ENCODE results near the gene CFL1. TPM values are rescaled to one million over a fixed set of nuclear protein-coding genes. Genes with fewer than 3 reads are reported as not detected.
A peak's percentile ranks its signal among the peaks of the same experiment; 100 is the strongest.
"Not testable (repeated sequence)": the region's sequence is repeated elsewhere in the genome, so short reads cannot be mapped to it uniquely, and the experiment has no call there.

CFL1 gene
- total RNA-seq, 5 donors from 2014 or later (not counting 1 experiment from before 2014, with no cell fraction given), result 584 to 761 (median 636) TPM

GRCh38 chr11:65849771-65850216 lies 8.2 kb downstream of the CFL1 start:
- H3K4me3 ChIP-seq (ENCODE audit: control insufficient read depth in 1 of 2, extremely low read depth in 1 of 2, low read length in 1 of 2), result no peak overlapping the region
- H3K27me3 Mint-ChIP-seq, result no peaks in the 10 kb centered on the region
- H3K4me1 Mint-ChIP-seq, result peaks cover 16 to 20% (median 19%) of the 10 kb centered on the region in 3 donors
- ChIA-PET POLR2A (no interaction called here), CTCF (interaction anchor here in 1 of 2 donors (0.7 to 1.0 kb wide), 2 partner anchors 10 to 126 kb away, joined by 4 to 5 read pairs; partner anchors contain the start of gene MUS81)
- DNase-seq (no peak), ATAC-seq (replicated peaks in 1 of 4) (no peak)
- H3K36me3 Mint-ChIP-seq, result peaks cover 29% of the 10 kb centered on the region
- no peak overlapping the region for H3K27ac ChIP-seq (ENCODE audit: low read length)
- 84% methylated on average over 10 of the region's 16 CpGs for WGBS (ENCODE audit: insufficient coverage)
- H3K27me3 ChIP-seq (replicated peaks in 1 of 2; ENCODE audit: control insufficient read depth in 2 of 2, extremely low read depth in 1 of 2, insufficient read depth in 2 of 2, low read length in 1 of 2), result no peaks in the 10 kb centered on the region
- no peak overlapping the region for H3K4me3 Mint-ChIP-seq
- peak overlapping the region in 1 of 2 donors; percentile 39 for H3K27ac Mint-ChIP-seq
- no peaks in the 10 kb centered on the region for H3K9me3 Mint-ChIP-seq
- no peaks in the 10 kb centered on the region for H3K9me3 ChIP-seq
- H3K36me3 ChIP-seq (ENCODE audit: control insufficient read depth in 2 of 2, extremely low read depth in 1 of 2, insufficient read depth in 1 of 2, low read length in 1 of 2), result peaks cover 13 to 43% of the 10 kb centered on the region in 2 donors
- H3K4me1 ChIP-seq (ENCODE audit: control insufficient read depth in 1 of 2, extremely low read depth in 1 of 2, insufficient read depth in 2 of 2, low read length in 2 of 2), result peaks cover 0 to 18% of the 10 kb centered on the region in 2 experiments

- Histone ChIP-seq H3K9me3 (no peaks in the 10 kb centered on the region), H3K4me3 (ENCODE audit: control insufficient read depth in 1 of 2, extremely low read depth in 1 of 2, low read length in 1 of 2) (no peak overlapping the region), H3K4me1 (ENCODE audit: control insufficient read depth in 1 of 2, extremely low read depth in 1 of 2, insufficient read depth in 2 of 2, low read length in 2 of 2) (peaks cover 0 to 14% of the 10 kb centered on the region in 2 experiments), H3K27me3 (replicated peaks in 1 of 2; ENCODE audit: control insufficient read depth in 2 of 2, extremely low read depth in 1 of 2, insufficient read depth in 2 of 2, low read length in 1 of 2) (no peaks in the 10 kb centered on the region), H3K27ac (ENCODE audit: low read length) (no peak overlapping the region), H3K36me3 (ENCODE audit: control insufficient read depth in 2 of 2, extremely low read depth in 1 of 2, insufficient read depth in 1 of 2, low read length in 1 of 2) (peaks cover 10 to 39% of the 10 kb centered on the region in 2 donors)
- H3K27ac Mint-ChIP-seq, result peak overlapping the region; percentile 39 to 57
- peaks cover 24% of the 10 kb centered on the region for H3K36me3 Mint-ChIP-seq
- H3K9me3 Mint-ChIP-seq, result no peaks in the 10 kb centered on the region
- DNase-seq, result no peak
- peaks cover 12 to 16% (median 15%) of the 10 kb centered on the region in 3 donors for H3K4me1 Mint-ChIP-seq
- ChIA-PET POLR2A (no interaction called here), CTCF (interaction anchor here in 1 of 2 donors (0.7 to 1.0 kb wide), 2 partner anchors 11 to 126 kb away, joined by 4 to 5 read pairs; partner anchors contain the start of gene MUS81)
- ATAC-seq (replicated peaks in 1 of 4), result no peak
- 91% methylated on average over 7 of the region's 8 CpGs for WGBS (ENCODE audit: insufficient coverage)
- no peaks in the 10 kb centered on the region for H3K27me3 Mint-ChIP-seq
- H3K4me3 Mint-ChIP-seq, result no peak overlapping the region
These were observed 8.6 kb downstream of the CFL1 start for GRCh38 chr11:65849366-65849765.

- not testable (repeated sequence) for H3K27ac ChIP-seq (ENCODE audit: low read length); H3K9me3 ChIP-seq; DNase-seq; H3K9me3 Mint-ChIP-seq; ATAC-seq (replicated peaks in 1 of 4); H3K4me1 ChIP-seq (ENCODE audit: control insufficient read depth in 1 of 2, extremely low read depth in 1 of 2, insufficient read depth in 2 of 2, low read length in 2 of 2); H3K4me1 Mint-ChIP-seq; H3K4me3 ChIP-seq (ENCODE audit: control insufficient read depth in 1 of 2, extremely low read depth in 1 of 2, low read length in 1 of 2); H3K27me3 ChIP-seq (replicated peaks in 1 of 2; ENCODE audit: control insufficient read depth in 2 of 2, extremely low read depth in 1 of 2, insufficient read depth in 2 of 2, low read length in 1 of 2); H3K4me3 Mint-ChIP-seq; H3K27me3 Mint-ChIP-seq
- Mint-ChIP-seq H3K36me3 (peaks cover 18% of the 10 kb centered on the region), H3K27ac (peak overlapping the region in 1 of 2 donors; percentile 8)
- WGBS (ENCODE audit: insufficient coverage), result 75% methylated on average over 5 of the region's 7 CpGs
- peaks cover 10 to 32% of the 10 kb centered on the region in 2 donors for H3K36me3 ChIP-seq (ENCODE audit: control insufficient read depth in 2 of 2, extremely low read depth in 1 of 2, insufficient read depth in 1 of 2, low read length in 1 of 2)
- CTCF ChIA-PET, result interaction anchor here in 1 of 2 donors (0.6 to 1.0 kb wide), 2 partner anchors 11 to 19 kb away, joined by 3 read pairs; no protein-coding TSS in a partner anchor
- POLR2A ChIA-PET, result interaction anchor here (0.6 to 0.7 kb wide), 2 partner anchors 265 to 498 kb away, joined by 3 to 4 read pairs; no protein-coding TSS in a partner anchor
These were observed 9.3 kb downstream of the CFL1 start for GRCh38 chr11:65848693-65849092.

- no peaks in the 10 kb centered on the region for H3K27me3 ChIP-seq (replicated peaks in 1 of 2; ENCODE audit: control insufficient read depth in 2 of 2, extremely low read depth in 1 of 2, insufficient read depth in 2 of 2, low read length in 1 of 2)
- peak overlapping the region in 1 of 2 donors; percentile 22 for H3K27ac Mint-ChIP-seq
- H3K9me3 Mint-ChIP-seq, result no peaks in the 10 kb centered on the region
- DNase-seq (no peak), ATAC-seq (replicated peaks in 1 of 4) (no peak)
- no CpG with 5 or more reads among the region's 3 CpGs for WGBS (ENCODE audit: insufficient coverage)
- peaks cover 11% of the 10 kb centered on the region for H3K36me3 Mint-ChIP-seq
- H3K4me1 ChIP-seq (ENCODE audit: control insufficient read depth in 1 of 2, extremely low read depth in 1 of 2, insufficient read depth in 2 of 2, low read length in 2 of 2), result no peaks in the 10 kb centered on the region
- H3K9me3 ChIP-seq, result no peaks in the 10 kb centered on the region
- H3K4me3 ChIP-seq (ENCODE audit: control insufficient read depth in 1 of 2, extremely low read depth in 1 of 2, low read length in 1 of 2), result no peak overlapping the region
- no peak overlapping the region for H3K4me3 Mint-ChIP-seq
- ChIA-PET CTCF (interaction anchor here in 1 of 2 donors (1.5 kb wide), 1 partner anchor 37 kb away, joined by 3 read pairs; no protein-coding TSS in a partner anchor), POLR2A (interaction anchor here in 1 of 2 donors (0.7 kb wide), 1 partner anchor 42 kb away, joined by 5 read pairs; no protein-coding TSS in a partner anchor)
- H3K36me3 ChIP-seq (ENCODE audit: control insufficient read depth in 2 of 2, extremely low read depth in 1 of 2, insufficient read depth in 1 of 2, low read length in 1 of 2), result peaks cover 10 to 23% of the 10 kb centered on the region in 2 donors
- H3K4me1 Mint-ChIP-seq, result peaks cover 0 to 3% (median 3%) of the 10 kb centered on the region in 3 donors
- no peak overlapping the region for H3K27ac ChIP-seq (ENCODE audit: low read length)
- no peaks in the 10 kb centered on the region for H3K27me3 Mint-ChIP-seq
These were observed 10.2 kb downstream of the CFL1 start for GRCh38 chr11:65847746-65848145.

- DNase-seq, result no peak
- no peak overlapping the region for H3K4me3 ChIP-seq (ENCODE audit: control insufficient read depth in 1 of 2, extremely low read depth in 1 of 2, low read length in 1 of 2)
- Mint-ChIP-seq H3K9me3 (no peaks in the 10 kb centered on the region), H3K4me1 (no peaks in the 10 kb centered on the region), H3K36me3 (no peaks in the 10 kb centered on the region), H3K4me3 (no peak overlapping the region), H3K27ac (no peak overlapping the region), H3K27me3 (no peaks in the 10 kb centered on the region)
- H3K27ac ChIP-seq (ENCODE audit: low read length), result no peak overlapping the region
- H3K9me3 ChIP-seq, result no peaks in the 10 kb centered on the region
- H3K4me1 ChIP-seq (ENCODE audit: control insufficient read depth in 1 of 2, extremely low read depth in 1 of 2, insufficient read depth in 2 of 2, low read length in 2 of 2), result no peaks in the 10 kb centered on the region
- H3K36me3 ChIP-seq (ENCODE audit: control insufficient read depth in 2 of 2, extremely low read depth in 1 of 2, insufficient read depth in 1 of 2, low read length in 1 of 2), result no peaks in the 10 kb centered on the region
- no peaks in the 10 kb centered on the region for H3K27me3 ChIP-seq (replicated peaks in 1 of 2; ENCODE audit: control insufficient read depth in 2 of 2, extremely low read depth in 1 of 2, insufficient read depth in 2 of 2, low read length in 1 of 2)
- no peak for ATAC-seq (replicated peaks in 1 of 4)
- ChIA-PET POLR2A (no interaction called here), CTCF (interaction anchor here in 1 of 2 donors (0.6 kb wide), 1 partner anchor 15 kb away, joined by 4 read pairs; no protein-coding TSS in a partner anchor)
- 94% methylated on average over 3 of the region's 10 CpGs for WGBS (ENCODE audit: insufficient coverage)
These were observed 13.6 kb downstream of the CFL1 start for GRCh38 chr11:65844231-65844872.

- Histone ChIP-seq H3K27ac (ENCODE audit: low read length) (no peak overlapping the region), H3K4me3 (ENCODE audit: control insufficient read depth in 1 of 2, extremely low read depth in 1 of 2, low read length in 1 of 2) (no peak overlapping the region), H3K27me3 (replicated peaks in 1 of 2; ENCODE audit: control insufficient read depth in 2 of 2, extremely low read depth in 1 of 2, insufficient read depth in 2 of 2, low read length in 1 of 2) (no peaks in the 10 kb centered on the region), H3K4me1 (ENCODE audit: control insufficient read depth in 1 of 2, extremely low read depth in 1 of 2, insufficient read depth in 2 of 2, low read length in 2 of 2) (no peaks in the 10 kb centered on the region), H3K9me3 (no peaks in the 10 kb centered on the region), H3K36me3 (ENCODE audit: control insufficient read depth in 2 of 2, extremely low read depth in 1 of 2, insufficient read depth in 1 of 2, low read length in 1 of 2) (no peaks in the 10 kb centered on the region)
- no peak overlapping the region for H3K27ac Mint-ChIP-seq
- CTCF ChIA-PET, result no interaction called here
- 80% methylated on average over 1 of the region's 3 CpGs for WGBS (ENCODE audit: insufficient coverage)
- H3K27me3 Mint-ChIP-seq, result no peaks in the 10 kb centered on the region
- no peak overlapping the region for H3K4me3 Mint-ChIP-seq
- no peaks in the 10 kb centered on the region for H3K4me1 Mint-ChIP-seq
- POLR2A ChIA-PET, result no interaction called here
- DNase-seq (no peak), ATAC-seq (replicated peaks in 1 of 4) (no peak)
- H3K9me3 Mint-ChIP-seq, result no peaks in the 10 kb centered on the region
- H3K36me3 Mint-ChIP-seq, result no peaks in the 10 kb centered on the region
These were observed 14.2 kb downstream of the CFL1 start for GRCh38 chr11:65843811-65844210.
